CD4-positive, alpha-beta T cell treated with Interleukin-15 for 4 hours (primary cell): ENCODE measurements around the gene PLCB3.

Experiments
- DNase-seq: peaks from one replicate; pipeline ENCODE4 v3.0.0-alpha.2; 2020; ENCODE audit warnings: low spot score

The PLCB3 gene

DNA sequence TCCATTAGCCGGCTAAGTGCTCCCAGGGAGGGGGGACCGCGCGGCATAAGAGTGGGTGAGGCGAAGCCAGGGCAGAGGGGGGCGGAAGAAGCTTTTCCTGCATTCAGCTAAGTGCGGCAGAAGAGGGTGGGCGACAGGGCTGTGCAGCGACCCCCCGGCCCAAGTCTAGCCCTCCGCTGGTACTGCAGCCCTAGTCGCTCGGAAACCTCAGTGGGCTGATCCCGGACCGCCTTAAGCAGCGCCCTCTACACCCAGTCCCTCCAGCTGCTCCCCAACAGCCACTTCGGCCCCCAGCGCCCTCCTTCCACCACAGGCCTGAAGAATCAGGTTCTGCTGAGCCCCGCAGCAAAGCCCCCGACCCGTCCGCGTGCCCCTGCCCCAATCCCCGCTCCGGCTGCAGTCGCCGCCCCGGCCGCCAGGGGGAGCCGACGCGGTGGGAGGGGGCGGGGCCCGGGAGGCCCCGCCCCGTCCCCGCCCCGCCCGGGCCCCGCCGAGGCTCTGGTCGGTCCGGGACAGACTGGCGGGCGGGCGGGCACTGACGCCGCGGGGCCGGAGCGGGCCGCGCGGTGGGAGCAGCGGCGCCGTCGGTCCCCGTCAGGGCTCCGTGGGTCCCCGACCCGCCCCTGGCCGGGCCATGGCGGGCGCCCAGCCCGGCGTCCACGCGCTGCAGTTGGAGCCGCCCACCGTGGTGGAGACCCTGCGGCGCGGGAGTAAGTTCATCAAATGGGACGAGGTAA, at the start of gene PLCB3:
Gene PLCB3 (plus strand): TSS at position 515 of the 737 bp plus-strand sequence. CDS start 120 bp downstream, at position 635.
- DNase-seq: peak; percentile 55

DNA sequence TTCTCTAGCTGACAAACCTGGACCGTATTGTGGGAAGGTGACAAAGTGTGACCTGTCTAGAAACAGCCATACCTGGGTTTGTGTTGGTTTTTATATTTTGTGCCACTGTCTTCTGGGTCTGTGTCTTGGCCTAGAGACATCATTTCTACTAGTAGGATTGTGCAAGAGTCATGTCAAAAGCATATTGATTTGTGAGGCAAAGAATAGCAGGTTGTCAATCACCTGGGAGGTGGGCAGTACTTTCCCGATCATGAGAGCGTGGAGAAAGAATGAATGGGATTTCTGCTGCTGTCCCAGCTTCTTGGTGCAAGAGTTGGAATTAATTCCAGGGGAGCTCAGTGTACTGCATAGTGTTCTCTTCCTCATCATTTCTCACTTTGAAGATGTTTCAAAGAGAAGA, 49.8 kb upstream of the PLCB3 start:
- DNase-seq: no peak

DNA sequence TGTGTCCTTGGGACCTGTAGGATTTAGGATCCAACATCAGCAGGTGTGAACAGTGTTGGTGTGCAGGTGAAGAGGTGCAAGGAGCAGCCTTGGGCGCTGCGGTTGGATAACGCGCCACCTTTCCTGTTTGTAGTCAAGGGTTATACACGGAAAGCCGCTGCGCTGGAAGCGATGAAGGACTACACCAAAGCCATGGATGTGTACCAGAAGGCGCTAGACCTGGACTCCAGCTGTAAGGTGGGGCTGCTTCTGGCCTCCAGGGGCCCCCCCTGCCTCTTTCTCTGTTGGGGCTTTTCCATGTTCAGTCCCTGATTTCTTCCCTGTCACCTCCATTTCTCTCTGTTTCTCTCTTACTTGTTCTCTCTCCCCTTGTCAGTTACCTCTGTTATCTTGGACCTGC, 48.3 kb upstream of the PLCB3 start:
- DNase-seq: no peak

DNA sequence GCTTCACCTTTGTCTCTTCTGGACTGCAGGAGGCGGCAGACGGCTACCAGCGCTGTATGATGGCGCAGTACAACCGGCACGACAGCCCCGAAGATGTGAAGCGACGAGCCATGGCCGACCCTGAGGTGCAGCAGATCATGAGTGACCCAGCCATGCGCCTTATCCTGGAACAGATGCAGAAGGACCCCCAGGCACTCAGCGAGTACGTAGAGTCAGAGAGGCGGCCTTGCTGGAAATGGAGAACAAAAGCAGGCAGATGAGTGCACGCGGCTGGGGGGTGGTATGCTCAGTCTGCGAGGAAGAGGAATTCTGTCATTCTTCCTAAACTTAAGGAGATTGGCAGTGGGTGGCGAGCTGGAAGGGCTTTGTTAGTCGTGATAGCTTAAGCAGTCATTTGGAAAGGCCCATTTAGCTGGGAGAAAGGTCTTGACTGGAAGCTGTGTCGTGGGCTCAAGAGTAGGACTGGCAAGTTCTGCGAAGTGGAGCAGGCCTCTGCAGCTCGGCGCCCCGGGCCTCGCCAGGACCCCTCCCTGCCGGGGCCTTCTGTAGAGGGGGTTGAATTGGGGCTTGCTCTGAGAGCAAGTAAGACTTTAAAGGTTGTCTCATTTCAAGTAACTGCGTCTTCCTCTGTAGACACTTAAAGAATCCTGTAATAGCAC, 47.8 kb upstream of the PLCB3 start:
- DNase-seq: no peak

DNA sequence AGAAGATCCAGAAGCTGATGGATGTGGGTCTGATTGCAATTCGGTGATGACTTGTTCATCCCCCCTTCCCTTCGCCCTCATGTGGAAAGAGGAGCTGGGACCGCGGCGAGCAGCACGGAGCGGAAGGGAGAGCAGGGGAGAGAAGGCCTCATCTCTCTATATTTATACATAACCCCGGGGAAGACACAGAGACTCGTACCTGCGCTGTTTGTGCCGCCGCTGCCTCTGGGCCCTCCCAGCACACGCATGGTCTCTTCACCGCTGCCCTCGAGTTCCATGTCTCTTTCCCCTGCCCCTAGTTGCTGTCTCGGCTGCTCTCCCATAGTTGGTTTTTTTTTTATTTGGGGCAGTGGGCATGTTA, 47.3 kb upstream of the PLCB3 start:
- DNase-seq: no peak

DNA sequence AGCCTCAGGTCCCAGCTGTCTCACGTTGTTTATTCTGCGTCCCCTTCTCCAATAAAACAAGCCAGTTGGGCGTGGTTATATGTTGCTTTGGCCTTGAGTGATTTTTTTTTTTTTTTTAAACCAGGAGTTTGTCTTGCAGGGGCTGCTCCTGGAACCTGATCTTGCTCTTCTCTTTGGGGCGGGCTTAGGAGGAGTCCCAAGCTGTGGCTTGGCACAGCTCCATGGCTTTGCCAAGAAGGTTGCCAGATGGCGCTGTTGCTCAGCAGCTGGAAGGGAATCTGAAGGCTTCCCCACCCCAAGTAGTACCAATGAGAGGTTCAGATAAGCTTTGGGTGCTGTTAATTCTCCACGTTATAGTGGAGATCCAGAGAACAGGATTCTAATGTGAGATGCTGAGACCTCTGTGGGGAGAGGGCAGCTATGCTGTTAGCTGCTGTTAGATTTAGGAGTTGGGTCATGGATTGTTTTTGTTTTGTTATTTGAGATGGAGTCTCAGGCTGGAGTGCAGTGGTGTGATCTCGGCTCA, 46.8 kb upstream of the PLCB3 start:
- peak; percentile 89 for DNase-seq

DNA sequence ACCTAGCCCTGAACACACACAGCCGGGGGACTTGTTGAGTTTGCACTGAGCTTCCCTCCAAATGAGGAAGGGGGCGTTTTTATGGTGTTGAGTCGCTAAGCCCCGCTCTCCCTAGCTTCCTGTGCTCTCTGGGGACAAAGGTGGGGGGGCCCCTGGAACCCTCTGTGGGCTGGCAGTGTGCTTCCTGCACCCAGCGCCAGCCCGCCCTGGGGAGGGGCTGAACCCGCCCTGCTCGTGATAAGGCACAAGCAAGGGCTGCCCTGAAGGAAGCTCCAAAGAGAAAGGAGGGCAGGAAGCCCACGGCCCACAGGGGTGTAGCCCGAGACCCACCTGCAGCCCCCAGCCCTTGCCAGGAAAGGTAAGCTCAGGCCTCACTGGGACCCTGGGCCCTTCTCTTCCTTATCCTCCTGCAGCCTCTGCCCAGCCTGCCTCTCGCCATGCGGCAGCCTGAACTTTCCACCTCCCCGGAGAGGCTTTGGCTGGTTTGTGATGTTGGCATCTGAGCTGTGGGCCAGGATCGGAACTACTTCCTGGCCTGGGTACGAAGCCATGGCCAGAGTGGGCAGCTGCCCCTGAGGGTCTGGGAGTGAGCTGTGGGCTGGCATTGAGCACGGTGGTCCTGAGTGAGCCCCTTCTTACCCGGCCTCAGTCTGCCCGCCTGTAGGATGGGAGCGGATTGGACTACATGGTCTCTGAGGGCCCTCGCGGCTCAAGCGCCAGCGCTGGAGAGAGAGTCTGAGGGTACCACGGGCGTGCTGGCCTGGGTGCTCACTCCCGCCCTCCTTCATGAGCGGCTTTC, 44.7 kb upstream of the PLCB3 start, which contains the start of gene FERMT3:
Gene FERMT3 (plus strand): TSS at position 265 of the 799 bp plus-strand sequence. CDS start 644 bp downstream, outside the sequence.
- peak; percentile 73 for DNase-seq

DNA sequence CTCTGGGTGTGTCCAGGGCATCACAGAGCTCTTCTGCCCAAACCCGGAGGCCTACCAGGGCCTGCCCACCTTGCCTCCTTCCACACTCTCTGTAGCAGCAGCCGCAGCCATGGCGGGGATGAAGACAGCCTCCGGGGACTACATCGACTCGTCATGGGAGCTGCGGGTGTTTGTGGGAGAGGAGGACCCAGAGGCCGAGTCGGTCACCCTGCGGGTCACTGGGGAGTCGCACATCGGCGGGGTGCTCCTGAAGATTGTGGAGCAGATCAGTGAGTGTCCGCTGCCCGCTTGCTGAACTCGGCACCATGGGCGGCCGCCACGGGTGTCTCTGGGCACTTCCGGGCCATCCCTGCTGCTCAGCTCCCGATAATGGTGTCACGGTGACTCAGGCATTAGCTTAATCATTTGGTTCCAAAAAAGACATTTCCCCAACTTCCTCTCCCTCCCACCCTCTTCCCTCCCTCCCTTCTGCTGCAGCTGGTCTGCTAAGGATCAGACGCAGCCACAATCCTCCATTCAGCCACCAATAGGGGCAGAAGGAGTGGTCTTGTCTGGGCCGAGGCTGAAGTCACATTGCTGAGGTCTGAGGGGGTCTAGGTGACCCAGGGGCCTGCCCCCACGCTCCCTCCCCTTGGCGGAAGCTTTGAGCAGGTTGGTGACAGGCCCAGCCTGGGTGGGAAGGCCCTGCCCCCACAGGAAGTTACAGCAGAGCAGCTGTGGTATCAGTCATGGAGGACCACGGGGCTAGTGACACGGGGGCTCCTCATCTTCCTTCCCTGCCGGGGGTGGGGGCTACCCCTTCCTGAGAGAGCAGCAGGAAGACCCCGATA, 43.9 kb upstream of the PLCB3 start:
- DNase-seq: peak; percentile 79

DNA sequence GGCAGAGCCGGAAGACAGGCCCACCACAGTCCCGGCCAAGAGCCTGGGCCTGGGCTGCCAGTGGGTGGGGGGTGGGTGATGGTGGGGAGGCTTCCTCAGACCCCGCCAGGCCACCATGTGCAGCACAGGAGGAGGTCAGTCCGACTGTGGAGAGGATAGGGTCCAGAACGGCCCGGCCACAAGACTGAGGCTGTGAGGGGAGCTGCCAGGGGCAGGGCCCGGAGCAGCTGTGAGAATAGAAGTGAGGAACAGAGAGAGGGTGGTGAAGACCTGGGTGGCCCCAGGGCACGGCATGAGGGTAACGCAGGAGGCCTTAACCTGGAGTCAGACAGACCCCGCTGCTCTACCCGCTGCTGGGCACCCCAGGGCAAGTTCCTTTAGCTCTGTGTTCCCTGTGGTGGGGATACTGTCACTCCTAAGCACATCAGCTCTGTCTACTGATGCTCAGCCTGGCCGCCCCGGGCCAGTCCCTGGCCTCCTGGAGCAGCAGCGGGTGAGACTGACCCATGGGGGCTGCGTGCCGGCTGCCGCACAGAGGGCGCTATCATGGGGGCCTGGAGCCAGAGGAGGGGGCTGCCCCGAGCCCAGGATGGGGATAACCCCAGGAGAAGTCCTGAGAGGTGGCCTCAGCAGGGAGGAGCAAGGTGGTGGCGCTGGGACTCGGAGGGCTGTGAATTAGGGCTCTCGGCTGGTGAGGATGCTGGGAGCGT, 43.1 kb upstream of the PLCB3 start:
- no peak for DNase-seq

DNA sequence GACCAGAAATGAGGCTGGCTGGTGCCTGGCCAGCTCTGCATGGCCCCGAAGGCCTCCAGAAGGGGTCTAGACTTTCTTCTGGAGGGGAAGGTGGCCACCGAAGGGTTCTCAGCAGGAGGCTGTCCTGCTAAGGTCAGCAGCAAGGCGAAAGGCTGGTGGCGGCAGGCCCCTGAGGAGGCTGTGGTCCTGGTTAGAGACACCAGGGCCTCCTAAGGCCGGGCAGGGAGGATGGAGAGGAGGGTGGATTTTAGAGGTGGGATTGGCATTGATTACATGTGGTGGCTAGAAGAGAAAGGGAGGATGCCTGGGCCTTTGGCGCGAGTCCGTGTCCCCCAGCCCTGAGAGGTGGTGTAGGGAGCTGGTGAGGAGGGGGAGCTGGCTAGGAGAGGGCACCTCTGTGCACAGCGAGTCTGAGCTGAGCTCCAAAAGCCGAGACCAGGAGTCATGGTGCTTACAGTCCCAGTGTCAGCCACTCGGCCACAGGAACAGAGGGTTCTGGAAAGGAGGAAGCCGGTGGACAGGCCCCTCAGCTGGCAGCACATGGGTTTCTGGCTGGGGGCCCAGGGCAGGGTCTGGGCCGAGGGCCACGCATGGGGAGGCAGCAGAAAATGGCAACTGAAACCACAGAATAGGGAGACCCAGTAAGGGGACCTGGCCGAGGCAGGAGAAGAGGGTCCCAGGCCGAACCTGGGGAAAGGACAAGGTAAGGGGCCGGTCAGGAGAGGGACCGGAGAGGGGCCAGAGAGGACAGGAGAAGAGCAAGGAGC, 42.4 kb upstream of the PLCB3 start:
- no peak for DNase-seq

DNA sequence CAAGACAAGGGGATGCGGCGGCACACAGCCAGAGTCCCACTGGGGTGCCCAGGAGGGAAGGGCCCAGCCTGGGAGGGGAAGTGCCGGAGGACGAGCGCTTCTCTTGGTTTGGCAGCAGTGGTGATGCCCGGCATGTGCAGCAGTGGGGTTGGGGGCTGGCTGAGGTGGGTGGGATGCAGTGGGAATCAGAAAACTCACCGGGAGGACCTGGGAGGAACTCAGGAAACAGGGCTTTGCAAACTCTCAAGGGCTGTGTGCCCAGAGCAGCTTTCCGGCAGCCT, 41.8 kb upstream of the PLCB3 start:
- DNase-seq: no peak

DNA sequence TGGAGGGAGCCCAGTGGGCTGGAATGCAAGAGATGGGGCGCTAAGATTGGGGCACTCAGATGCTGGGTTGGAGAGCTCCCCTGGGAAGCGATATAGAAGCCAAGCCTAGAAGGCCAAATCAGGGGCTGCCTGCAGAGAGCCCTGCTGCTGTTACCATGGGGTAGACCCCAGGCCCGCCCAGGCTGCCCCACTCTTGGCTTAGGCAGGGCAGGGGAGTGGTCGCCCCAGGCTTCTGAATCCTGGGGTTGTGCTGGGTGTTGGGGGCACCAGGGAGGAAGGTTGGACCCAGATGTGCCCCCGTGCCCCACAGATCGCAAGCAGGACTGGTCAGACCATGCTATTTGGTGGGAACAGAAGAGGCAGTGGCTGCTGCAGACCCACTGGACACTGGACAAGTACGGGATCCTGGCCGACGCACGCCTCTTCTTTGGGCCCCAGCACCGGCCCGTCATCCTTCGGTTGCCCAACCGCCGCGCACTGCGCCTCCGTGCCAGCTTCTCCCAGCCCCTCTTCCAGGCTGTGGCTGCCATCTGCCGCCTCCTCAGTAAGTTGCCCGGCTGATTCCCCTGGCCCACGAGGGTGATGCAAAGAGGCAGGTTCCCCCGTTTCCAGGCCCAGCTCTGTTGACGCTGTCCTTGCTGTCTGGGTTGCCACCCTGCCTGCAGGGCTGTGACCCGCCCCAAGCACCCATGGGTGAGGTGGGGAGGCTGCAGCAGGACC, 40.9 kb upstream of the PLCB3 start:
- no peak for DNase-seq

DNA sequence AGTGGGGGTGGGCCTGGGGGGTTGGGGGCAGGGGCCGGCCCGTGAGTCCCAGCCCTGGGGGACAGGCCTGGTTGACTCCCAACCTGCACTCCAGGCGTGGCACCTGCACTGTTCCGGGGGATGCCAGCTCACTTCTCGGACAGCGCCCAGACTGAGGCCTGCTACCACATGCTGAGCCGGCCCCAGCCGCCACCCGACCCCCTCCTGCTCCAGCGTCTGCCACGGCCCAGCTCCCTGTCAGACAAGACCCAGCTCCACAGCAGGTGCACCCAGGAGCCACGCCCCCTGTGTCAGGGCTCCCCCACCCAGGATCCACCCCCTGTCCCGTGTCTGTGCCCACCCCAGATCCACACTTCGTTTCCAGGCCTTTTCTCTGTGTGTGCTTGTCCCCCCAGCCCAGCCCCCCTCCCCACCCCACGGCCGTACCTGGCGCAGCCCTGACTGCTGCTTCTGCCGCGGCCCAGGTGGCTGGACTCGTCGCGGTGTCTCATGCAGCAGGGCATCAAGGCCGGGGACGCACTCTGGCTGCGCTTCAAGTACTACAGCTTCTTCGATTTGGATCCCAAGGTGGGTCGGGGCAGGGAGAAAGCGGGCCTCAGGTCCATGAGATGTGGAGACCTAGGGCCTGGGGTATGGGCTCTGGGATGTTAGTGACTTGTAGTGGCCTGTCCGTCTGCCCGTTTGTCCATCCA, 40.0 kb upstream of the PLCB3 start:
- DNase-seq: no peak

DNA sequence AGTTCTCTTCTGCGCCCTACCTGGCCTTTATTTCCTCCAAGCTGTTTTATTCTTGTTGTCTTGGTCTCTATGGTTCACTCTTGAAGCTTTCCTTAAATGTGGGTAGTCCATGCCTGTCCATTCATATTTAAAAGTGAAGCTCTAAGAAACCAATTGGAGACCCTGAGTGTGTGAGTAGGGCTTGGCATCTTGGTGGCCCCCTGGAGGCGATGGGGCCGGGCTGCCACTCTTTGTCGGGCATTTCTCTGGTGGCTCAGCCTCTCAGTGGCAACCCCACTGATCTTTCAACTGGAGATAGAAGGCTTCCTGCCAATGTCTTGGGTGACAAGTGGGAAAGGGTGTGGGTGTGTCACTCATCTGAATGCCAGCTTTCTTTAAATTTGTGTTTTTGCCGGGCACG, 34.5 kb upstream of the PLCB3 start:
- DNase-seq: no peak

DNA sequence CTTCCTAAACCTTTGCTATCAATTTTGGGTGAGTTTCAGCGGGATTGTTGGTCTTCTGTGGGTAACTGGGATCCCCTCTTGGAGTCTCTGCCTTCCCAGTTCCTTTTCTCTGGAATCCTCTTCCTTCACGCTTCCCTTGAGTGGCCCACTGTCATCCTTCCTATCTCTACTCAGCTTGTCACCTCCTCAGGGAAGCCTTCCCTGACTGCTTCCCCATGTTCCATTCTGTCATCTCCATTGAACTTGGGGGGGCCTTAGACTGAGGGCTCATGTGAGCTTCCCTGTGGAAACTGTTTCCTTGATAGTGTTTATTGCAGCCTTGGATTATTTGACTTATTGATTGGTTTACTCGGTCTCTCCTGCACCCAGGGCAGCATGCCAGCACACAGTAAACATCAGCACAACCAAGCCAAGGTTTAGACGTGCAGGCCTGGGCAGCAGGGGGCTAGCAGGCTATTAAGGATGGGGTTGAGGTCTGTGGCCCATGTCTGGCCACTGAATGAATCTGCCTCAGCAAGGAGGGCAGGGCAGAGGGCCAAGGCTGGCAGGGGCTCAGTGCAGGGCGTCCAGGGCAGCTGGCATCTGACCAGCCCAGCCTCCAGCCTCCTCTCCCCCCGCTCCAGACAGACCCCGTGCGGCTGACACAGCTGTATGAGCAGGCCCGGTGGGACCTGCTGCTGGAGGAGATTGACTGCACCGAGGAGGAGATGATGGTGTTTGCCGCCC, 32.5 kb upstream of the PLCB3 start:
- DNase-seq: no peak

DNA sequence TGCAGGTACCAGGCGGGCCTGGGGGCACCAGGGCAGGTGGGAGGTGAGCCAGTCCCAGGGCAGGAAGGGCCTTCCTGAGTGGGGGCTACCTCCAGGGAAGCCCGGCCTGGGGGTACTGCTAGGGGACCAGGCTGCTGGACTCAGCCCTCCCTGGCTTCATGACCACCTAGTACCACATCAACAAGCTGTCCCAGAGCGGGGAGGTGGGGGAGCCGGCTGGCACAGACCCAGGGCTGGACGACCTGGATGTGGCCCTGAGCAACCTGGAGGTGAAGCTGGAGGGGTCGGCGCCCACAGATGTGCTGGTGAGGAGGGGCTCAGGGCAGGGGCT, 32.0 kb upstream of the PLCB3 start:
- no peak for DNase-seq

DNA sequence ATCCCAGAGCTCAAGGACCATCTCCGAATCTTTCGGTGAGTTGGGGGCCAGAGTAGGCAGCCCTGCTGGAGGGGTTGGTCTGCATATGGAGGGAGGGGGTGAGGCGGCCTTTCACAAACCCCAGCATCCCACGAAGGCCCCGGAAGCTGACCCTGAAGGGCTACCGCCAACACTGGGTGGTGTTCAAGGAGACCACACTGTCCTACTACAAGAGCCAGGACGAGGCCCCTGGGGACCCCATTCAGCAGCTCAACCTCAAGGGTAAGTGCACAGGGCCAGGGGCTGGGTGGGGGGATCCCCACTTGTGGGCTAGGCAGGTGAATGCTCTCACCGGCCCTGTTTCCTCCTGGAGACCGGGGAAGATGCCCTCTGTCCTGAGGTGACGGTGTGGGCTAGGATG, 31.6 kb upstream of the PLCB3 start:
- DNase-seq: no peak

DNA sequence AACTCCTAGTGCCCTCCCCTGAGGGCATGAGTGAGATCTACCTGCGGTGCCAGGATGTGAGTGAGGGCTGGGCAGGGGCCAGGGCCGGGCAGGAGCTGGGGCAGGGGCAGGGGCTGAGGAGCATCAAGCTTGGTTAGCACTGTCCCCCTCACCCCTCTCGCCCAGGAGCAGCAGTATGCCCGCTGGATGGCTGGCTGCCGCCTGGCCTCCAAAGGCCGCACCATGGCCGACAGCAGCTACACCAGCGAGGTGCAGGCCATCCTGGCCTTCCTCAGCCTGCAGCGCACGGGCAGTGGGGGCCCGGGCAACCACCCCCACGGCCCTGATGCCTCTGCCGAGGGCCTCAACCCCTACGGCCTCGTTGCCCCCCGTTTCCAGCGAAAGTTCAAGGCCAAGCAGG, 31.1 kb upstream of the PLCB3 start:
- no peak for DNase-seq

DNA sequence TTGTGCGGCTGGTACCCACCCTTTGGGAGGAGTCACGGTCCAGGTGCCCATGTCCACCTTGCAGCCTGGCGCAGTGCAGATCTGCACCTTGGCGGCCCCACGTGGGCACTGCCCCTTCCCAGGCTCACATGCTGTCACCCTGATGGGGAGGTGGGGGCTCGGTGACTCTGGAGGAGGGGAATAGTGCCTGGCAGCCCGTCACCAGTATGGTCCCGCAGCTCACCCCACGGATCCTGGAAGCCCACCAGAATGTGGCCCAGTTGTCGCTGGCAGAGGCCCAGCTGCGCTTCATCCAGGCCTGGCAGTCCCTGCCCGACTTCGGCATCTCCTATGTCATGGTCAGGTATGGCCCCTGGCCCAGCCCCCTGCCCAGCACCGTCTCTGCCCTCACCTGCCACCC, 30.5 kb upstream of the PLCB3 start:
- no peak for DNase-seq
